Measurements from ENCODE around the gene ADGRG3.
A peak's percentile ranks its signal among the peaks of the same experiment; 100 is the strongest.
"Not testable (repeated sequence)": the region's sequence is repeated elsewhere in the genome, so short reads cannot be mapped to it uniquely, and the experiment has no call there.

Gene ADGRG3

GRCh38 chr16:57722210-57722499, 54.0 kb downstream of the ADGRG3 start:
- DNase-seq = no peak

- no peak for DNase-seq
Measured at GRCh38 chr16:57722651-57723050, 54.5 kb downstream of the ADGRG3 start.

GRCh38 chr16:57723170-57723569, 55.1 kb downstream of the ADGRG3 start:
- no peak for DNase-seq

GRCh38 chr16:57724531-57724930, 56.4 kb downstream of the ADGRG3 start:
- peak; percentile 49 for DNase-seq

GRCh38 chr16:57725151-57725550, 57.0 kb downstream of the ADGRG3 start:
- DNase-seq = peak; percentile 34

- DNase-seq = no peak
Measured at GRCh38 chr16:57725554-57725953, 57.4 kb downstream of the ADGRG3 start.

- no peak for DNase-seq
Measured at GRCh38 chr16:57725976-57726375, 57.9 kb downstream of the ADGRG3 start.

GRCh38 chr16:57726433-57726947, 58.4 kb downstream of the ADGRG3 start:
- DNase-seq = no peak

- no peak for DNase-seq
Measured at GRCh38 chr16:57727610-57728009, 59.5 kb downstream of the ADGRG3 start.

- DNase-seq = no peak
Measured at GRCh38 chr16:57728336-57729181, 60.5 kb downstream of the ADGRG3 start.

GRCh38 chr16:57729182-57729484, 61.0 kb downstream of the ADGRG3 start:
- no peak for DNase-seq

- not testable (repeated sequence) for DNase-seq
Measured at GRCh38 chr16:57729852-57730251, 61.7 kb downstream of the ADGRG3 start.

GRCh38 chr16:57730771-57731730, 62.9 kb downstream of the ADGRG3 start:
- DNase-seq = no peak

GRCh38 chr16:57732037-57732436, 63.9 kb downstream of the ADGRG3 start:
- peak; percentile 37 for DNase-seq

GRCh38 chr16:57732714-57733113, 64.6 kb downstream of the ADGRG3 start:
- no peak for DNase-seq

GRCh38 chr16:57734308-57734924, 66.3 kb downstream of the ADGRG3 start:
- no peak for DNase-seq

- DNase-seq = peak; percentile 100
Measured at GRCh38 chr16:57734925-57735754, 67.0 kb downstream of the ADGRG3 start.

- no peak for DNase-seq
Measured at GRCh38 chr16:57735755-57736418, 67.8 kb downstream of the ADGRG3 start, which contains the start of gene KATNB1. KATNB1 (plus strand) TSS chr16:57735770; CDS start chr16:57737244, 1,474 bp downstream.

- peak; percentile 89 for DNase-seq
Measured at GRCh38 chr16:57736419-57737351, 68.6 kb downstream of the ADGRG3 start.

- no peak for DNase-seq
Measured at GRCh38 chr16:57738844-57739243, 70.7 kb downstream of the ADGRG3 start.
